Measurements from ENCODE around the gene RGS6.

The RGS6 gene

DNA sequence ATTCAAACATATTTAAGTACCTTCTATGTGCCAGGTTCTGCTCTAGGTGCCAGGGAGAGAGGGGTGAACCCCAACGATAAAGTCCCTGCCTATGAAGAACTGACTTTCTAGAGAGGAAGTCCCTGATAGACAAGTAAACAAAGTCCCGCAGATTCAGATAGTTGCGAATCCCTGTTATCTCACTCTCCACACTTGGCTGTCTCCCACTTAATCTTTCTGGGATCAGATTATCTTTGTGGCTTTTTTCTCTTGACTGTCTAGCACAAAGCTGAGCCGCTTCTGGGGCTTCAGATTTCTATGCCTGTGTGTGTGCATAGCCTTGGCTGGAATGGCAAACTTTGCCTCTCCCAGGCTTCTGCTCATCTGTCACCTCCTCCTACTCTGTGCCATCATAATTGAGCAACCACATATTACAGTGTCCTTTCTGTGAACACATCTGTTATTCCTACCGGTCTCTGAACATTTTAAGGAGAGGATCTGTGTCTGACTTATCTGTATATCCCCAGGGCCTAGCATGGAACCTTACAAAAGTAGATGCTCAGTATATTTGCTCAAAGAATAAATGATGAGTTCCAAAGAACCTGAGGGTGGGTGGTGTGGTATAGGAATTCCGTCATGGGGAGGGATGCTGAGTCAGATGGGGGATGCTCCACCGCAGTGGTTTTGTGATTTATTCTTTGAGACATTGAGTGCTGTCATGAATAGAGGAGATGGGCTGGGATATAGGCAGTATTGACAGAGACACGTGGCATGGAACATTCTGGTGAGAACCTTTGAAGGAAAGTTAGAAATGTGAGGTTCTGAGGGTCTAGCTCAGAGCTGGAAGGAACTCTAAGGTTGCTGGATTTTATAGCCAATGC lies 28.5 kb downstream of the RGS6 start:
- Histone ChIP-seq H3K4me1 (ENCODE audit: control insufficient read depth, low read length) (no peaks in the 10 kb centered on the region), H3K27ac (ENCODE audit: low read depth, low read length) (no peak overlapping the region), H3K4me2 (ENCODE audit: low read length) (no peak overlapping the region), H3K36me3 (ENCODE audit: control insufficient read depth, low read length) (no peaks in the 10 kb centered on the region), H3K79me2 (ENCODE audit: control insufficient read depth, low read length) (no peaks in the 10 kb centered on the region), H3K27me3 (ENCODE audit: control insufficient read depth, low read length) (no peaks in the 10 kb centered on the region), H4K20me1 (ENCODE audit: control insufficient read depth, insufficient read depth, low read depth, low read length) (no peaks in the 10 kb centered on the region), H3K4me3 (ENCODE audit: low read length) (no peak overlapping the region), H3F3A (ENCODE audit: control insufficient read depth, insufficient read depth) (no peaks in the 10 kb centered on the region), H3K9me3 (ENCODE audit: control insufficient read depth, insufficient read depth, low read length) (no peaks in the 10 kb centered on the region), H3K9me2 (replicated peaks; ENCODE audit: control insufficient read depth, low read length) (no peaks in the 10 kb centered on the region)
- TF ChIP-seq, protein P1, sequence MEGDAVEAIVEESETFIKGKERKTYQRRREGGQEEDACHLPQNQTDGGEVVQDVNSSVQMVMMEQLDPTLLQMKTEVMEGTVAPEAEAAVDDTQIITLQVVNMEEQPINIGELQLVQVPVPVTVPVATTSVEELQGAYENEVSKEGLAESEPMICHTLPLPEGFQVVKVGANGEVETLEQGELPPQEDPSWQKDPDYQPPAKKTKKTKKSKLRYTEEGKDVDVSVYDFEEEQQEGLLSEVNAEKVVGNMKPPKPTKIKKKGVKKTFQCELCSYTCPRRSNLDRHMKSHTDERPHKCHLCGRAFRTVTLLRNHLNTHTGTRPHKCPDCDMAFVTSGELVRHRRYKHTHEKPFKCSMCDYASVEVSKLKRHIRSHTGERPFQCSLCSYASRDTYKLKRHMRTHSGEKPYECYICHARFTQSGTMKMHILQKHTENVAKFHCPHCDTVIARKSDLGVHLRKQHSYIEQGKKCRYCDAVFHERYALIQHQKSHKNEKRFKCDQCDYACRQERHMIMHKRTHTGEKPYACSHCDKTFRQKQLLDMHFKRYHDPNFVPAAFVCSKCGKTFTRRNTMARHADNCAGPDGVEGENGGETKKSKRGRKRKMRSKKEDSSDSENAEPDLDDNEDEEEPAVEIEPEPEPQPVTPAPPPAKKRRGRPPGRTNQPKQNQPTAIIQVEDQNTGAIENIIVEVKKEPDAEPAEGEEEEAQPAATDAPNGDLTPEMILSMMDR (IDR thresholded peaks at IDR 0.05; ENCODE audit: low read depth, low read length, poor library complexity, severe bottlenecking), result no peak
- TF ChIP-seq EZH2phosphoT487 (IDR thresholded peaks at IDR 0.05; ENCODE audit: borderline replicate concordance, low read length), result no peak

DNA sequence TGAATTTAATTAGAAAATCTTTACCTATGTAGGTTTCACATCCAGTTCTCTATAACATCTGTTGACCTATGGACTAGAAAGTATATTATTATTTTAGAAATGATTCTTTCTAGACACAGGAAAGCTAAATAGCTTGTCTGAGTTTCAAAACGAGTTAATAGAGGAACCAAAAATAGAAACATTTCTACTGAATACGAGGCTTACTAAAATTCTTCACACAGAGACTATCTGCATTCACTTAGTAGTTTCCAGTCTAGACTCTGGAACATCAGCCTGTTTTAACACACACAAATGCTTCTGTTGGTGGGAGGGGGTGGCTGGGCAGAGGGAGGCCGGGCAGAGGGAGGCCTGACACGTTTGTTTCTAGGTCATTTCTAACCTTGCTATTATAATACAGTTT lies 29.7 kb downstream of the RGS6 start:
- TF ChIP-seq EZH2phosphoT487 (IDR thresholded peaks at IDR 0.05; ENCODE audit: borderline replicate concordance, low read length), result no peak
- TF ChIP-seq, protein P1 (IDR thresholded peaks at IDR 0.05; ENCODE audit: low read depth, low read length, poor library complexity, severe bottlenecking), result no peak

DNA sequence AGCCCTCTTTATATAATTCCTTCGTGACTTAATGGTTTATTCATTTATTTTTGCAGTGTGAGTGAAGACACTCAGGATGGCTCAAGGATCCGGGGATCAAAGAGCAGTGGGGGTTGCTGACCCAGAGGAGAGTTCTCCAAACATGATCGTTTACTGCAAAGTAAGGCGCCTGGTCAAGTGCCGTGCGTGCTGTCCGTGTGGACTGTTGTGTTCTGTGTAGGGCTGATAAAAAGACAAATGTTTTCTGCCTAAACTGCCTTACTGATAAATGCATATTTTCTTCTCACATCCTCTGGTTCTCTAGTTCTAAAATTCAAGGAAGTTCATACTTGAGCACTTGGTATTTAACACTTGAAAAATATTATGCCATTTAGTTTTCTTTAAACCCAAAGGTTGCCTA lies 32.5 kb downstream of the RGS6 start:
- Histone ChIP-seq H3K4me1 (ENCODE audit: control insufficient read depth, low read length) (no peaks in the 10 kb centered on the region), H3K79me2 (ENCODE audit: control insufficient read depth, low read length) (no peaks in the 10 kb centered on the region), H3K9me2 (replicated peaks; ENCODE audit: control insufficient read depth, low read length) (no peaks in the 10 kb centered on the region), H3F3A (ENCODE audit: control insufficient read depth, insufficient read depth) (no peaks in the 10 kb centered on the region), H3K9me3 (ENCODE audit: control insufficient read depth, insufficient read depth, low read length) (no peaks in the 10 kb centered on the region), H4K20me1 (ENCODE audit: control insufficient read depth, insufficient read depth, low read depth, low read length) (no peaks in the 10 kb centered on the region), H3K27me3 (ENCODE audit: control insufficient read depth, low read length) (no peaks in the 10 kb centered on the region; the same call in 1 of the 2 replicates), H3K4me3 (ENCODE audit: low read length) (no peak overlapping the region), H3K4me2 (ENCODE audit: low read length) (no peak overlapping the region), H3K27ac (ENCODE audit: low read depth, low read length) (no peak overlapping the region), H3K36me3 (ENCODE audit: control insufficient read depth, low read length) (no peaks in the 10 kb centered on the region)
- TF ChIP-seq, protein P1 (IDR thresholded peaks at IDR 0.05; ENCODE audit: low read depth, low read length, poor library complexity, severe bottlenecking), result no peak
- no peak for TF ChIP-seq EZH2phosphoT487 (IDR thresholded peaks at IDR 0.05; ENCODE audit: borderline replicate concordance, low read length)

More for the DNA sequence above, 29.7 kb downstream of the RGS6 start:
- no peaks in the 10 kb centered on the region for H3K4me1 ChIP-seq (ENCODE audit: control insufficient read depth, low read length)
- no peak overlapping the region for H3K4me2 ChIP-seq (ENCODE audit: low read length)
- H3K4me3 ChIP-seq (ENCODE audit: low read length), result no peak overlapping the region
- no peaks in the 10 kb centered on the region for H3K36me3 ChIP-seq (ENCODE audit: control insufficient read depth, low read length)
- no peaks in the 10 kb centered on the region for H4K20me1 ChIP-seq (ENCODE audit: control insufficient read depth, insufficient read depth, low read depth, low read length)
- H3K27me3 ChIP-seq (ENCODE audit: control insufficient read depth, low read length), result no peaks in the 10 kb centered on the region; the same call in 1 of the 2 replicates
- H3K79me2 ChIP-seq (ENCODE audit: control insufficient read depth, low read length), result no peaks in the 10 kb centered on the region
- H3F3A ChIP-seq (ENCODE audit: control insufficient read depth, insufficient read depth), result no peaks in the 10 kb centered on the region
- no peaks in the 10 kb centered on the region for H3K9me3 ChIP-seq (ENCODE audit: control insufficient read depth, insufficient read depth, low read length)
- no peak overlapping the region for H3K27ac ChIP-seq (ENCODE audit: low read depth, low read length)
- H3K9me2 ChIP-seq (replicated peaks; ENCODE audit: control insufficient read depth, low read length), result no peaks in the 10 kb centered on the region

Measured in DOHH2 (cell line).